ENCODE data around the gene ATP4B. TPM values are rescaled to one million over a fixed set of nuclear protein-coding genes. Genes with fewer than 3 reads are reported as not detected.

Gene ATP4B
- total and polyA plus RNA-seq, 2 of the 8 experiments (the other 6 are each of a cell fraction or from before 2014, with no cell fraction given), result 0.05 TPM; not detected in 1

DNA sequence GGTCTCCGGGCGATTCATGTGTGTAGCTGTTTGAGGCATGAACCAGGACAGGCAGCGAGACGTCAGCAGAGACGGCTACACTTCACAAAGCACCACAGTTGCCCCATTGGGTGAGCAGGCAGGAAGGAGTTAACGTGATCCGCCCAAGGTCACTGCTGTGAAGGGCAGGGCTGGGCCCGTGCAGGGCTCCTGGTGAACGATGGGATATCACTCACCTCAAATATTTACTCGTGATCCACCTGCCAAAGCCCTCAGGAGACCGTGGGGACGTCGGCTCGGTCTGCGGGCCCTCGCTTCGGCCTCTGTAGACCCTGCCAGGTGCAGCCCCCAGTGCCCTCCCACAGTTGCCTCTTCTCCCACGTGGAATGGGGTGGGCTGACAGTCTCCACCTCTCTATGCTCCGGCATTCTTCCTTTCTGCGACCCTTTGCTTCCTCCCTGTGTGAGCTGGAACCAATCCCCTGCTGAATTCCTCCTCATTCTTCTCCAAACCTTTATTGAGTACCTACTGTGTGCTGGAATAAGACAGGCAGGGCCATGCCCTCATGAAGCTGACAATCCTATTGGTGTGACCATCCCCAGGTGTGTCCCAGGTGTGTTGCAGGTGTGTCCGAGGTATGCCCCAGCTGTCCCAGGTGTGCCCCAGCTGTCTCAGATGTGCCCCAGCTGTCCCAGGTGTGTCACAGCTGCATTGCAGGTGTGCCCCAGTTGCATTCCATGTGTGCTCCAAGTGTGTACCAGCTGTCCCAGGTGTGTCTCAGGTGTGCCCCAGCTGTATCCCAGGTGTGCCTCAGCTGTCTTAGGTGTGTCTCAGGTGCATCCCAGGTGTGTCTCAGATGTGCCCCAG, 7.0 kb upstream of the ATP4B start (continued):
- TF ChIP-seq, protein P1, sequence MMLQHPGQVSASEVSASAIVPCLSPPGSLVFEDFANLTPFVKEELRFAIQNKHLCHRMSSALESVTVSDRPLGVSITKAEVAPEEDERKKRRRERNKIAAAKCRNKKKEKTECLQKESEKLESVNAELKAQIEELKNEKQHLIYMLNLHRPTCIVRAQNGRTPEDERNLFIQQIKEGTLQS (IDR thresholded peaks at IDR 0.05; ENCODE audit: insufficient read depth, low read depth, low read length), result no peak
- TF ChIP-seq TAF7 (optimal IDR thresholded peaks at IDR 0.05; ENCODE audit: borderline replicate concordance, low read depth, low read length) (no peak), JUND (IDR thresholded peaks at IDR 0.05; ENCODE audit: low read length) (no peak), KDM5A (IDR thresholded peaks at IDR 0.05; ENCODE audit: low read length) (no peak)

All from H1 (cell line).